Pulmonary artery endothelial cell (primary cell): Measurements from ENCODE around the gene GPR142. TPM values are rescaled to one million over a fixed set of nuclear protein-coding genes. Genes with fewer than 3 reads are reported as not detected.

Experiments used
- DNase-seq: peaks from one replicate; pipeline ENCODE4 v3.0.0-alpha.2; 2011; ENCODE audit warnings: low read depth, low spot score
- total RNA-seq: library from RNA; depleted of rRNA; stranded (reverse); fragments of >200 nt; gene quantifications from 2 replicates; pipeline ENCODE4 v1.2.3, GENCODE V29; 2014

GPR142 gene
- total RNA-seq, 1 donor from 2014 or later = not detected

DNA sequence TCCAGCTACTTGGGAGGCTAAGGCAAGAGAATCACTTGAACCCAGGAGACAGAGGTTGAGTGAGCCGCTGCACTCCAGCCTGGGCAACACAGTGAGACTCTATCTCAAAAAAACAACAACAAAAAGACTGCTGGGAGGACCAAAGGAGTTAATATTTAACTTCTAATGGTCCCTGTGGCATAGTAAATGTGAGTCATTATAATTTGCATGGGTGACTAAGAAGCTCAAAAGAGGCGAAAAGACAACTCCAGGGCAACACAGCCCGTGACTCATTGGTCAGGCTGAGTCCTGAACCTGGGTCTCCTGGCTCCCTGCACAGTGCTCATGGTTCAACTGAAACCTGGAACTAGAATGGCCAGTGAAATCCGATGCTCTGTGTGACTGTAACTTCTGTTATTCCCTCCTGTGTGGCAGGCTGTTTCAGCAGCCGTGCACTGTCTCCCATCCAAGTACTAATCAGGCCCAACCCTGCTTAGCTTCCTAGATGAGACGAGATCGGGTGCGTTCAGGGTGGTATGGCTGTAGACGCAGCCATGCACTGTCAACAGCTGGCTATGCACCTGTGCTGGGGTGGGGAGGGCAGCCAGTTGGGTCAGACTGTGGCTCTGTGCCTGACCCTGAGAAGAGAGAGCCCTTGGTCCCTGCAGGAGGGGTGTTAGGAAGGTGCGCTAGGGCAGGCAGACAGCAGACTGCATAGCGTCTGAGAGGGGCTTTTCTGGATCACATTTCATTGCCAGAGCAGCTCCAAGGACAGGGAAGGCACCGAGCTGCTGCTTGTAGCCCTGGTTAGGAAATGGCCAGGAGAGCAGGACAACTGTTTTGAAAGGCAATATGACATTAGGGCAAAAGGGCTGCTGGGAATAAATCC, 50.1 kb downstream of the GPR142 start:
- no peak for DNase-seq

DNA sequence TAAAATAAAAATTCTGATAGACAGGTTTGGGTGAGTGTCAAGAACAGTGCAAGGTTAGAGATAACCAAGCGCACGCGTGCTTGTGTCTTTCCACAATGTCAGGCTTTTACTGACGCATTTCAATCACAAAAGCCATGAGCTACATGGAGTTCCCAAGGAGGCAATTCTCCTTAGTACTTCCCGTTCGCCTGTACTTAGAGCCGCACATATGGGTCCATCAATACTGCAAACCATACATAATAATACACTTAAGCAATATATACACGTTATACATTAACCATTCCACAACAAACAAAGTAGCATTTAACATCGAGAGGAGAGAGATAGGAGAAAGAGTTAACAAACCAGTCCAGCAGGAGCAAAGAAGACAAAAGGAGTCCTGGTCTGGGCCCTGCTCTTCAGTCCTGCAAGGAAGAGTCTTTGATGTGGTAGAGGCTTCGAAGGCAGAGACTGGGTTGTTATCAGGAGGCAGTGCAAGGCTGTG, 52.7 kb downstream of the GPR142 start:
- no peak for DNase-seq

Other genes with a start within 250 kb of the GPR142 start
- gene RPL38, start 163.8 kb upstream of the GPR142 start, total RNA-seq = 1,972 and 3,919 TPM in 2 replicates
- gene TTYH2, start 153.9 kb upstream of the GPR142 start, total RNA-seq = 0.79 and 1.1 TPM in 2 replicates
- not detected in 2 replicates for gene DNAI2, start 93.3 kb upstream of the GPR142 start, total RNA-seq
- gene KIF19, start 41.3 kb upstream of the GPR142 start, total RNA-seq = 1.4 and 2.0 TPM in 2 replicates
- gene BTBD17, start 5.6 kb upstream of the GPR142 start, total RNA-seq = not detected in 2 replicates
- not detected in 2 replicates for gene GPRC5C, start 64.6 kb downstream of the GPR142 start, total RNA-seq
- gene CD300A, start 99.1 kb downstream of the GPR142 start, total RNA-seq = not detected in 2 replicates
- not detected in 2 replicates for gene CD300LB, start 164.0 kb downstream of the GPR142 start, total RNA-seq
- gene CD300C, start 178.6 kb downstream of the GPR142 start, total RNA-seq = not detected in 2 replicates
- gene CD300H, start 200.0 kb downstream of the GPR142 start, total RNA-seq = not detected in 2 replicates
- not detected in 2 replicates for gene CD300LD, start 224.8 kb downstream of the GPR142 start, total RNA-seq